NB4 (cell line): ENCODE results near the gene TAF4B.
"Not testable (repeated sequence)": the region's sequence is repeated elsewhere in the genome, so short reads cannot be mapped to it uniquely, and the experiment has no call there.

Experiments used
- TF ChIP-seq, protein P1 (sequence below): IDR thresholded peaks from one replicate; pipeline ENCODE4 v1.5.1; 2012; ENCODE audit warnings: low read depth, low read length
- TF ChIP-seq, protein P2 (sequence below): IDR thresholded peaks from 2 replicates; pipeline ENCODE4 v1.6.1; 2011; ENCODE audit warnings: low read depth, low read length

DNA sequence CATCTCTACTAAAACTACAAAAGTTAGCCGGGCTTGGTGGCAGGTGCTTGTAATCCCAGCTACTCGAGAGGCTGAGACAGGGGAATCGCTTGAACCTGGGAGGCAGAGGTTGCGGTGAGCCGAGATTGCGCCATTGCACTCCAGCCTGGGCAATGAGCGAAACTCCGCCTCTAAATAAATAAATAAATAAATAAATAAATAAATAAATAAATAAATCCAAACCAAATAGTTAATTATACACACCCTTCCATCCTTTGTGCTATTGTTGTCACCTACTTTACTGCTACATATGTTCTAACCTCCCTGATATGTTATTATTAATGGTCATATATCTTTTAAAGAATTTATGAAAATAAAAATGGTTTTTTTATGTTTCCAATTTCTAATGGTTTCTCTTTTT, 155.3 kb downstream of the TAF4B start:
- TF ChIP-seq, protein P1, sequence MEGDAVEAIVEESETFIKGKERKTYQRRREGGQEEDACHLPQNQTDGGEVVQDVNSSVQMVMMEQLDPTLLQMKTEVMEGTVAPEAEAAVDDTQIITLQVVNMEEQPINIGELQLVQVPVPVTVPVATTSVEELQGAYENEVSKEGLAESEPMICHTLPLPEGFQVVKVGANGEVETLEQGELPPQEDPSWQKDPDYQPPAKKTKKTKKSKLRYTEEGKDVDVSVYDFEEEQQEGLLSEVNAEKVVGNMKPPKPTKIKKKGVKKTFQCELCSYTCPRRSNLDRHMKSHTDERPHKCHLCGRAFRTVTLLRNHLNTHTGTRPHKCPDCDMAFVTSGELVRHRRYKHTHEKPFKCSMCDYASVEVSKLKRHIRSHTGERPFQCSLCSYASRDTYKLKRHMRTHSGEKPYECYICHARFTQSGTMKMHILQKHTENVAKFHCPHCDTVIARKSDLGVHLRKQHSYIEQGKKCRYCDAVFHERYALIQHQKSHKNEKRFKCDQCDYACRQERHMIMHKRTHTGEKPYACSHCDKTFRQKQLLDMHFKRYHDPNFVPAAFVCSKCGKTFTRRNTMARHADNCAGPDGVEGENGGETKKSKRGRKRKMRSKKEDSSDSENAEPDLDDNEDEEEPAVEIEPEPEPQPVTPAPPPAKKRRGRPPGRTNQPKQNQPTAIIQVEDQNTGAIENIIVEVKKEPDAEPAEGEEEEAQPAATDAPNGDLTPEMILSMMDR, result not testable (repeated sequence)
- TF ChIP-seq, protein P2, sequence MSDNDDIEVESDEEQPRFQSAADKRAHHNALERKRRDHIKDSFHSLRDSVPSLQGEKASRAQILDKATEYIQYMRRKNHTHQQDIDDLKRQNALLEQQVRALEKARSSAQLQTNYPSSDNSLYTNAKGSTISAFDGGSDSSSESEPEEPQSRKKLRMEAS, result not testable (repeated sequence)
